ENCODE data around the gene FRY. TPM values are rescaled to one million over a fixed set of nuclear protein-coding genes. Genes with fewer than 3 reads are reported as not detected.
"Not testable (repeated sequence)": the region's sequence is repeated elsewhere in the genome, so short reads cannot be mapped to it uniquely, and the experiment has no call there.

The FRY gene
- total RNA-seq, 2 experiments from 2014 or later = 0.47 to 1.4 TPM

- H3K9me3 Mint-ChIP-seq (ENCODE audit: insufficient read depth) = no peaks in the 10 kb centered on the region
- POLR2A ChIA-PET = no interaction called here
- peaks cover 2% of the 10 kb centered on the region for H3K36me3 Mint-ChIP-seq (ENCODE audit: low read depth)
- H3K27ac Mint-ChIP-seq = no peak overlapping the region
- CTCF ChIA-PET = no interaction called here
- peaks cover 3% of the 10 kb centered on the region for H3K27me3 Mint-ChIP-seq (ENCODE audit: low read depth)
- no peak overlapping the region for H3K4me3 Mint-ChIP-seq
- peaks cover 13% of the 10 kb centered on the region for H3K4me1 Mint-ChIP-seq (ENCODE audit: low read depth)
- no peak for ATAC-seq
- no peak for DNase-seq
Observed at GRCh38 chr13:32042551-32042950, 11.0 kb downstream of the FRY start.

- H3K27ac Mint-ChIP-seq = no peak overlapping the region
- ChIA-PET CTCF (no interaction called here), POLR2A (no interaction called here)
- peaks cover 21% of the 10 kb centered on the region for H3K4me1 Mint-ChIP-seq (ENCODE audit: low read depth)
- no peaks in the 10 kb centered on the region for H3K27me3 Mint-ChIP-seq (ENCODE audit: low read depth)
- DNase-seq (no peak), ATAC-seq (no peak)
- no peaks in the 10 kb centered on the region for H3K9me3 Mint-ChIP-seq (ENCODE audit: insufficient read depth)
- H3K36me3 Mint-ChIP-seq (ENCODE audit: low read depth) = peaks cover 2% of the 10 kb centered on the region
- H3K4me3 Mint-ChIP-seq = no peak overlapping the region
Observed at GRCh38 chr13:32044446-32044845, 12.9 kb downstream of the FRY start.

GRCh38 chr13:32045537-32045936 is 14.0 kb downstream of the FRY start:
- Mint-ChIP-seq H3K27me3 (ENCODE audit: low read depth) (no peaks in the 10 kb centered on the region), H3K27ac (no peak overlapping the region), H3K4me3 (no peak overlapping the region), H3K4me1 (ENCODE audit: low read depth) (peaks cover 21% of the 10 kb centered on the region), H3K9me3 (ENCODE audit: insufficient read depth) (no peaks in the 10 kb centered on the region), H3K36me3 (ENCODE audit: low read depth) (peaks cover 2% of the 10 kb centered on the region)
- ATAC-seq (no peak), DNase-seq (no peak)
- POLR2A ChIA-PET = no interaction called here
- CTCF ChIA-PET = no interaction called here

GRCh38 chr13:32045982-32046785 is 14.6 kb downstream of the FRY start:
- ChIA-PET CTCF (no interaction called here), POLR2A (no interaction called here)
- H3K9me3 Mint-ChIP-seq (ENCODE audit: insufficient read depth) = no peaks in the 10 kb centered on the region
- peak; percentile 47 for ATAC-seq
- H3K36me3 Mint-ChIP-seq (ENCODE audit: low read depth) = peaks cover 2% of the 10 kb centered on the region
- no peak for DNase-seq
- H3K4me3 Mint-ChIP-seq = no peak overlapping the region
- peak overlapping the region; percentile 53 for H3K27ac Mint-ChIP-seq
- peaks cover 1% of the 10 kb centered on the region for H3K27me3 Mint-ChIP-seq (ENCODE audit: low read depth)
- peaks cover 21% of the 10 kb centered on the region for H3K4me1 Mint-ChIP-seq (ENCODE audit: low read depth)

GRCh38 chr13:32047088-32047487 is 15.5 kb downstream of the FRY start:
- Mint-ChIP-seq H3K9me3 (ENCODE audit: insufficient read depth) (no peaks in the 10 kb centered on the region), H3K4me3 (no peak overlapping the region), H3K27me3 (ENCODE audit: low read depth) (peaks cover 2% of the 10 kb centered on the region), H3K4me1 (ENCODE audit: low read depth) (peaks cover 21% of the 10 kb centered on the region), H3K36me3 (ENCODE audit: low read depth) (peaks cover 2% of the 10 kb centered on the region), H3K27ac (no peak overlapping the region)
- POLR2A ChIA-PET = no interaction called here
- DNase-seq (no peak), ATAC-seq (no peak)
- CTCF ChIA-PET = interaction anchor here (0.9 kb wide), 1 partner anchor 137 kb away, joined by 3 read pairs; no protein-coding TSS in a partner anchor

GRCh38 chr13:32047793-32048192 is 16.2 kb downstream of the FRY start:
- CTCF ChIA-PET = interaction anchor here (0.9 kb wide), 1 partner anchor 138 kb away, joined by 3 read pairs; no protein-coding TSS in a partner anchor
- POLR2A ChIA-PET = no interaction called here
- ATAC-seq (no peak), DNase-seq (no peak)
- H3K27me3 Mint-ChIP-seq (ENCODE audit: low read depth) = peaks cover 2% of the 10 kb centered on the region
- H3K27ac Mint-ChIP-seq = no peak overlapping the region
- H3K4me3 Mint-ChIP-seq = no peak overlapping the region
- H3K4me1 Mint-ChIP-seq (ENCODE audit: low read depth) = peaks cover 16% of the 10 kb centered on the region
- H3K36me3 Mint-ChIP-seq (ENCODE audit: low read depth) = peaks cover 1% of the 10 kb centered on the region
- H3K9me3 Mint-ChIP-seq (ENCODE audit: insufficient read depth) = no peaks in the 10 kb centered on the region

GRCh38 chr13:32048816-32049215 is 17.2 kb downstream of the FRY start:
- Mint-ChIP-seq H3K4me1 (ENCODE audit: low read depth) (peaks cover 15% of the 10 kb centered on the region), H3K9me3 (ENCODE audit: insufficient read depth) (no peaks in the 10 kb centered on the region), H3K27ac (no peak overlapping the region), H3K36me3 (ENCODE audit: low read depth) (no peaks in the 10 kb centered on the region), H3K4me3 (no peak overlapping the region), H3K27me3 (ENCODE audit: low read depth) (peaks cover 2% of the 10 kb centered on the region)
- CTCF ChIA-PET = no interaction called here
- ATAC-seq (no peak), DNase-seq (no peak)
- POLR2A ChIA-PET = no interaction called here

- POLR2A ChIA-PET = no interaction called here
Observed at GRCh38 chr13:32051156-32051555, 19.6 kb downstream of the FRY start.

GRCh38 chr13:32056316-32056715 is 24.7 kb downstream of the FRY start:
- DNase-seq (no peak), ATAC-seq (no peak)
- ChIA-PET CTCF (no interaction called here), POLR2A (no interaction called here)
- H3K27me3 Mint-ChIP-seq (ENCODE audit: low read depth) = peaks cover 3% of the 10 kb centered on the region
- no peaks in the 10 kb centered on the region for H3K4me1 Mint-ChIP-seq (ENCODE audit: low read depth)
- no peaks in the 10 kb centered on the region for H3K9me3 Mint-ChIP-seq (ENCODE audit: insufficient read depth)
- H3K4me3 Mint-ChIP-seq = no peak overlapping the region
- no peak overlapping the region for H3K27ac Mint-ChIP-seq
- no peaks in the 10 kb centered on the region for H3K36me3 Mint-ChIP-seq (ENCODE audit: low read depth)

More at GRCh38 chr13:32051156-32051555, 19.6 kb downstream of the FRY start:
- Mint-ChIP-seq H3K4me3 (no peak overlapping the region), H3K4me1 (ENCODE audit: low read depth) (peaks cover 13% of the 10 kb centered on the region), H3K36me3 (ENCODE audit: low read depth) (no peaks in the 10 kb centered on the region), H3K9me3 (ENCODE audit: insufficient read depth) (no peaks in the 10 kb centered on the region), H3K27me3 (ENCODE audit: low read depth) (peaks cover 2% of the 10 kb centered on the region), H3K27ac (no peak overlapping the region)
- no peak for ATAC-seq
- no peak for DNase-seq
- CTCF ChIA-PET = interaction anchor here (1.0 kb wide), 1 partner anchor 13 kb away, joined by 4 read pairs; no protein-coding TSS in a partner anchor

- CTCF ChIA-PET; H3K27me3 Mint-ChIP-seq (ENCODE audit: low read depth); H3K4me3 Mint-ChIP-seq; H3K4me1 Mint-ChIP-seq (ENCODE audit: low read depth); POLR2A ChIA-PET; H3K36me3 Mint-ChIP-seq (ENCODE audit: low read depth); DNase-seq; H3K9me3 Mint-ChIP-seq (ENCODE audit: insufficient read depth); ATAC-seq; H3K27ac Mint-ChIP-seq: not testable (repeated sequence)
Observed at GRCh38 chr13:32057325-32057724, 25.8 kb downstream of the FRY start.

- Mint-ChIP-seq H3K9me3 (ENCODE audit: insufficient read depth) (no peaks in the 10 kb centered on the region), H3K4me3 (no peak overlapping the region), H3K27me3 (ENCODE audit: low read depth) (peaks cover 3% of the 10 kb centered on the region), H3K27ac (no peak overlapping the region), H3K36me3 (ENCODE audit: low read depth) (no peaks in the 10 kb centered on the region), H3K4me1 (ENCODE audit: low read depth) (no peaks in the 10 kb centered on the region)
- ATAC-seq = no peak
- no peak for DNase-seq
- POLR2A ChIA-PET = no interaction called here
- CTCF ChIA-PET = no interaction called here
Observed at GRCh38 chr13:32059511-32059984, 28.0 kb downstream of the FRY start.

GRCh38 chr13:32060401-32060878 is 28.9 kb downstream of the FRY start:
- ATAC-seq = no peak
- Mint-ChIP-seq H3K27ac (no peak overlapping the region), H3K4me3 (no peak overlapping the region), H3K36me3 (ENCODE audit: low read depth) (no peaks in the 10 kb centered on the region), H3K4me1 (ENCODE audit: low read depth) (no peaks in the 10 kb centered on the region), H3K9me3 (ENCODE audit: insufficient read depth) (no peaks in the 10 kb centered on the region), H3K27me3 (ENCODE audit: low read depth) (peaks cover 3% of the 10 kb centered on the region)
- ChIA-PET CTCF (no interaction called here), POLR2A (no interaction called here)
- DNase-seq = no peak

Measured in activated CD8-positive, alpha-beta T cell treated with anti-CD3 and anti-CD28 coated beads, Interleukin-2, amount 10 ng/mL, durations not matched to agents 7 days and 5 days (primary cell).